Natural killer cell (primary cell): ENCODE measurements around the gene TSPAN18. TPM values are rescaled to one million over a fixed set of nuclear protein-coding genes. Genes with fewer than 3 reads are reported as not detected.

Experiments used
- ATAC-seq, 3 donors: fragments of 150-1000 bp in 2 of 3; fragments of 200-7000 bp in 1 of 3; cut with Tn5 transposase; 1 replicate in 1 of 3; 2 replicates in 2 of 3; pipeline ENCODE4 v1.10.0; 2021; ENCODE audit warnings: mild to moderate bottlenecking in 2 of 3, moderate library complexity in 2 of 3
- DNase-seq, 2 donors: peaks; one replicate each; pipeline versions ENCODE4 v3.0.0 to v3.0.0-alpha.2; 2013 to 2021; ENCODE audit warnings: mixed read lengths in 1 of 2
- H3K27ac ChIP-seq: one replicate; pipeline ENCODE4 v1.5.1; 2013; ENCODE audit warnings: mild to moderate bottlenecking, low read length
- H3K27me3 ChIP-seq: one replicate; pipeline ENCODE4 v1.6.1; 2013; ENCODE audit warnings: low read length; ENCODE audit not compliant: control insufficient read depth, insufficient read depth
- H3K36me3 ChIP-seq: one replicate; pipeline ENCODE4 v1.6.1; 2013; ENCODE audit warnings: low read length; ENCODE audit not compliant: control insufficient read depth, insufficient read depth
- H3K4me1 ChIP-seq: one replicate; pipeline ENCODE4 v1.6.1; 2013; ENCODE audit warnings: low read length; ENCODE audit not compliant: control insufficient read depth, insufficient read depth
- H3K4me3 ChIP-seq: one replicate; pipeline ENCODE4 v1.5.1; 2013; ENCODE audit warnings: low read length
- H3K9me3 ChIP-seq: one replicate; pipeline ENCODE4 v1.6.1; 2013; ENCODE audit warnings: low read length; ENCODE audit not compliant: control insufficient read depth, insufficient read depth
- H3K27ac Mint-ChIP-seq, 2 donors: one replicate each; pipeline ENCODE4 v1.8.0; 2022; ENCODE audit warnings: mild to moderate bottlenecking in 2 of 2, mixed read lengths in 2 of 2, moderate library complexity in 1 of 2
- H3K27me3 Mint-ChIP-seq, 2 donors: one replicate each; pipeline ENCODE4 v1.8.0; 2022; ENCODE audit warnings: low read depth in 2 of 2, mixed read lengths in 2 of 2
- H3K36me3 Mint-ChIP-seq: one replicate; pipeline ENCODE4 v1.8.0; 2022; ENCODE audit warnings: mixed read lengths
- H3K4me1 Mint-ChIP-seq, 2 donors: one replicate each; pipeline ENCODE4 v1.8.0; 2022; ENCODE audit warnings: mixed read lengths in 2 of 2
- H3K4me3 Mint-ChIP-seq: one replicate; pipeline ENCODE4 v1.8.0; 2022; ENCODE audit warnings: mild to moderate bottlenecking, moderate library complexity, mixed read lengths
- H3K9me3 Mint-ChIP-seq, 2 donors: one replicate each; pipeline ENCODE4 v1.8.0; 2022; ENCODE audit warnings: mixed read lengths in 2 of 2
- CTCF ChIP-seq: fragments of 200-600 bp; IDR thresholded peaks from one replicate; pipeline ENCODE4 v1.8.0; 2022; ENCODE audit warnings: antibody characterized with exemption
- WGBS: methylation state at CpG from one replicate; pipeline ENCODE4 v1.1.7; 2013; ENCODE audit warnings: missing lambda C conversion rate; ENCODE audit not compliant: insufficient coverage; 5-methylcytosine and 5-hydroxymethylcytosine counted together
- intact Hi-C: fragments of 100-400 bp; cut with micrococcal nuclease; formaldehyde crosslinking; loops from one replicate; pipeline ENCODE4 v1.14.2; 2022
- total RNA-seq, 4 donors: library from RNA; stranded (reverse); fragments of 120-200 nt in 1 of 4; gene quantifications; one replicate each; pipeline versions ENCODE4 v1.2.3 to v1.2.4, GENCODE V29; 2013 to 2022

Gene TSPAN18
- total RNA-seq, 3 donors from 2014 or later (not counting 1 experiment from before 2014, with no cell fraction given), result 1.9 to 2.4 (median 2.3) TPM

DNA sequence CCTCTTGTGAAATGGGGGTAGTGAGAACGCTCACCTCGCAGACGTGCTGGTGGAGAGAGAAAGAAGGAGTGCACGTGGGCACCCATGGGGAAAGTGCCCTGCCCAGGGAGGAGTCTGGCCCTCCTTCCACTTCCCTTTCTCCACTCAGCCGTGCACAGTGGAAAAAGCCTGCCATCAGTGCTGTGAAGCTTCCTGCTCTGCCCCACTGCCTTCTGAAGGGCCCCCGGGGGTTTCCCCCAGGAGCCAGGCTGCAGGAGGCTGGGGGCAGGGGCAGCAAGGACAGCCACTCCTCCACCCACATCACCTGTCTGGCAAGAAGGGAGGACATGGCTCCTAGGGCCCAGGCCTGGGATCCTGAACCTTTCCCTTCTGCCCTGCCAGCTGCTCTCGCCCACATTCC, 216.4 kb downstream of the TSPAN18 start:
- Histone ChIP-seq H3K4me1 (peaks cover 29% of the 10 kb centered on the region), H3K9me3 (no peaks in the 10 kb centered on the region), H3K4me3 (no peak overlapping the region), H3K36me3 (no peaks in the 10 kb centered on the region), H3K27ac (no peak overlapping the region), H3K27me3 (no peaks in the 10 kb centered on the region)
- ATAC-seq (peak; percentile 15 to 53 (median 50)), DNase-seq (no peak)
- H3K27ac Mint-ChIP-seq, result no peak overlapping the region
- H3K36me3 Mint-ChIP-seq, result no peaks in the 10 kb centered on the region
- 55% methylated on average over 7 of the region's 7 CpGs for whole genome bisulfite sequencing
- peaks cover 0 to 20% of the 10 kb centered on the region in 2 donors for H3K27me3 Mint-ChIP-seq
- intact Hi-C loops, result no loop called here
- TF ChIP-seq CTCF, result no peak
- no peaks in the 10 kb centered on the region for H3K9me3 Mint-ChIP-seq
- H3K4me3 Mint-ChIP-seq, result no peak overlapping the region
- H3K4me1 Mint-ChIP-seq, result peaks cover 9 to 14% of the 10 kb centered on the region in 2 donors

GRCh38 chr11:44943696-44944095, 216.9 kb downstream of the TSPAN18 start:
- intact Hi-C loops, result no loop called here
- H3K27me3 ChIP-seq, result no peaks in the 10 kb centered on the region
- TF ChIP-seq CTCF, result no peak
- DNase-seq (no peak), ATAC-seq (no peak)
- no peak overlapping the region for H3K4me3 ChIP-seq
- H3K9me3 ChIP-seq, result no peaks in the 10 kb centered on the region
- H3K36me3 ChIP-seq, result no peaks in the 10 kb centered on the region
- peaks cover 0 to 25% of the 10 kb centered on the region in 2 donors for H3K27me3 Mint-ChIP-seq
- no peak overlapping the region for H3K27ac Mint-ChIP-seq
- peaks cover 9 to 14% of the 10 kb centered on the region in 2 donors for H3K4me1 Mint-ChIP-seq
- WGBS, result 62% methylated on average over 7 of the region's 7 CpGs
- peaks cover 30% of the 10 kb centered on the region for H3K4me1 ChIP-seq
- H3K4me3 Mint-ChIP-seq, result no peak overlapping the region
- H3K9me3 Mint-ChIP-seq, result no peaks in the 10 kb centered on the region
- no peaks in the 10 kb centered on the region for H3K36me3 Mint-ChIP-seq
- H3K27ac ChIP-seq, result no peak overlapping the region

DNA sequence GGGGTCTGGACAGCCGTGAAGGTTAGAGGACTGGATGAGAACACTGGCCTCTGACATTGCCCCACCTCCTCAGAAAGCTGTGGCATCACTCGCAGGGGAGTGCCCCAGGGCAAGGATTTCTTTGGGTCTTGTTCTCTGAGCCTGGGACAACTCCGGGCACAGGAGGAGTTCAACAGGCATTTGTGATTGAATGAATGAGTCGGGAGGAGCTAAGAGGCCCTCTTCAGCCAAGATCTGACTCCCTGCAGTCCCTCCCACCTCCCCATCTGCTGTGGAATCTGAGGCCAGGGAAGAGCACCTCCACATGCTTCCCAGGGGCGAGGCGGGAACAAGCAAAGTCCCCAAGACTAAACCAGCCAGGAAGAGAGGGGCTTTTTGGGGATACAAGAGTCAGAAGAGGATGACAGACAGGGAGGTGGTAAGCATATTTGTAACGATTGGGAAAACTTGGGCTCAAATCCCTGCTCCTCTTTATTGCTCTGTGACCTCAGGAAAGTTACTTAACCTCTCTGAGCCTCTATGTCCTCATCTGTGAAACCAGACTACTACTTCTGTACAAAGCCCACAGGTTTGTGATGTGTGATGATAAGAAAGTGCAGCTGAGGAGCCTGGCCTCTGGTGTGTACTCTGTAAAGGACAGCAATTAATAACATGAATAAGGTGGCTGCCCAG, 217.6 kb downstream of the TSPAN18 start:
- WGBS, result 90% methylated on average over 7 of the region's 7 CpGs
- no peak for DNase-seq
- H3K27ac Mint-ChIP-seq, result no peak overlapping the region
- peaks cover 9 to 18% of the 10 kb centered on the region in 2 donors for H3K4me1 Mint-ChIP-seq
- Histone ChIP-seq H3K4me1 (peaks cover 36% of the 10 kb centered on the region), H3K36me3 (no peaks in the 10 kb centered on the region), H3K27me3 (no peaks in the 10 kb centered on the region), H3K4me3 (no peak overlapping the region), H3K9me3 (no peaks in the 10 kb centered on the region), H3K27ac (no peak overlapping the region)
- H3K4me3 Mint-ChIP-seq, result no peak overlapping the region
- H3K36me3 Mint-ChIP-seq, result no peaks in the 10 kb centered on the region
- intact Hi-C loops, result no loop called here
- H3K9me3 Mint-ChIP-seq, result no peaks in the 10 kb centered on the region
- H3K27me3 Mint-ChIP-seq, result peaks cover 0 to 28% of the 10 kb centered on the region in 2 donors
- ATAC-seq, result no peak
- no peak for TF ChIP-seq CTCF

GRCh38 chr11:44944853-44945235, 218.1 kb downstream of the TSPAN18 start:
- Histone ChIP-seq H3K4me1 (peaks cover 41% of the 10 kb centered on the region), H3K27ac (no peak overlapping the region), H3K4me3 (no peak overlapping the region), H3K9me3 (no peaks in the 10 kb centered on the region), H3K27me3 (no peaks in the 10 kb centered on the region), H3K36me3 (no peaks in the 10 kb centered on the region)
- intact Hi-C loops, result no loop called here
- no peak overlapping the region for H3K4me3 Mint-ChIP-seq
- ATAC-seq (no peak), DNase-seq (no peak)
- 75% methylated on average over 3 of the region's 3 CpGs for WGBS
- peaks cover 9 to 19% of the 10 kb centered on the region in 2 donors for H3K4me1 Mint-ChIP-seq
- H3K9me3 Mint-ChIP-seq, result no peaks in the 10 kb centered on the region
- peaks cover 0 to 29% of the 10 kb centered on the region in 2 donors for H3K27me3 Mint-ChIP-seq
- no peak overlapping the region for H3K27ac Mint-ChIP-seq
- H3K36me3 Mint-ChIP-seq, result no peaks in the 10 kb centered on the region
- no peak for TF ChIP-seq CTCF
